HCT116 (cell line): ENCODE results near the gene PDE6C. TPM values are rescaled to one million over a fixed set of nuclear protein-coding genes. Genes with fewer than 3 reads are reported as not detected.

Source experiments
- ATAC-seq: fragments of 200-7000 bp; cut with Tn5 transposase; 2 replicates; pipeline ENCODE4 v1.9.1; 2020; ENCODE audit warnings: mild to moderate bottlenecking, moderate library complexity
- BruUV-seq: library from RNA; stranded (reverse); fragments of 400-500 nt; replicated peaks from 2 replicates; lab custom pipeline; 2021; lab: Mats Ljungman, UMichigan
- CTCF ChIA-PET: fragments of 300-600 bp; sonication (Branson Sonifier 250); formaldehyde crosslinking; loops from one replicate; lab custom pipeline; 2021; ENCODE audit warnings: antibody characterized with exemption; lab: Charles Lee
- POLR2A ChIA-PET: fragments of 300-600, 350-600 bp; sonication (Branson Sonifier 250); formaldehyde crosslinking; loops from one replicate; lab custom pipeline; 2021; ENCODE audit warnings: antibody characterized with exemption; lab: Charles Lee
- RAD21 ChIA-PET, 2 experiments: fragments of 300-600 bp; sonication (Branson Sonifier 250); formaldehyde crosslinking; loops; one replicate each; lab custom pipeline; 2023; ENCODE audit warnings: low total read pairs in 2 of 2; ENCODE audit not compliant: uncharacterized antibody in 2 of 2, unreplicated experiment in 2 of 2, low non-redundant PET in 1 of 2; lab: Charles Lee
- DNase-seq: peaks from one replicate; pipeline ENCODE4 v3.0.0-alpha.2; 2010; ENCODE audit warnings: low read depth, low spot score
- H2AFZ ChIP-seq: fragments of 200-600 bp; shearing (Covaris generic), sonication (generic); 2 replicates; pipeline ENCODE4 v1.6.1; 2017; ENCODE audit warnings: low read depth, mixed run types, mixed read lengths, antibody characterized with exemption, low read length; ENCODE audit not compliant: poor library complexity, severe bottlenecking
- H3K27ac ChIP-seq: 2 replicates; pipeline ENCODE4 v1.5.1; 2012; ENCODE audit warnings: low read depth, low read length
- H3K27me3 ChIP-seq: fragments of 200-600 bp; sonication (generic); 2 replicates; pipeline ENCODE4 v1.6.1; 2016; ENCODE audit warnings: mixed run types, low read length, mixed read lengths; ENCODE audit not compliant: insufficient read depth
- H3K36me3 ChIP-seq, 2 experiments: fragments of 200-500 bp in 1 of 2; fragments of 200-600 bp in 1 of 2; sonication (Bioruptor generic) in 1 of 2; sonication (generic) in 1 of 2; 2 replicates each; pipeline versions ENCODE4 v1.5.1 to v1.6.1; 2014 to 2016; ENCODE audit warnings: low read length in 2 of 2, inconsistent platforms in 1 of 2, mixed read lengths in 1 of 2, mixed run types in 1 of 2; ENCODE audit not compliant: insufficient read depth in 2 of 2, control insufficient read depth in 1 of 2
- H3K4me1 ChIP-seq, 2 experiments: fragments of 200-600 bp in 1 of 2; sonication (generic) in 1 of 2; 2 replicates each; pipeline versions ENCODE4 v1.5.1 to v1.6.1; 2012 to 2017; ENCODE audit warnings: low read length in 2 of 2, inconsistent platforms in 1 of 2, mild to moderate bottlenecking in 1 of 2, mixed read lengths in 1 of 2, mixed run types in 1 of 2, moderate library complexity in 1 of 2; ENCODE audit not compliant: insufficient read depth in 2 of 2, control insufficient read depth in 1 of 2
- H3K4me2 ChIP-seq: fragments of 200-600 bp; sonication (generic); 2 replicates; pipeline ENCODE4 v1.6.1; 2017; ENCODE audit warnings: mixed run types, low read length, mixed read lengths
- H3K4me3 ChIP-seq, 2 experiments: fragments of 200-600 bp in 1 of 2; sonication (generic) in 1 of 2; replicated peaks in 1 of 2; 2 replicates each; pipeline ENCODE4 v1.5.1; 2011 to 2016; ENCODE audit warnings: low read length in 2 of 2, control low read depth in 1 of 2, low read depth in 1 of 2, mild to moderate bottlenecking in 1 of 2, mixed read lengths in 1 of 2, mixed run types in 1 of 2
- H3K79me2 ChIP-seq: fragments of 200-600 bp; sonication (generic); 2 replicates; pipeline ENCODE4 v1.6.1; 2017; ENCODE audit warnings: mild to moderate bottlenecking, mixed run types, low read length, moderate library complexity, mixed read lengths; ENCODE audit not compliant: insufficient read depth
- H3K9ac ChIP-seq: fragments of 200-600 bp; sonication (generic); 2 replicates; pipeline ENCODE4 v1.6.1; 2016; ENCODE audit warnings: low read length, mixed read lengths
- H3K9me2 ChIP-seq: fragments of 200-600 bp; sonication (generic), shearing (Covaris generic); 2 replicates; pipeline ENCODE4 v1.6.1; 2017; ENCODE audit warnings: mixed run types, mild to moderate bottlenecking, moderate library complexity; ENCODE audit not compliant: insufficient read depth
- H3K9me3 ChIP-seq, 2 experiments: fragments of 200-500 bp in 1 of 2; fragments of 200-600 bp in 1 of 2; sonication (Bioruptor generic) in 1 of 2; sonication (generic) in 1 of 2; 2 replicates each; pipeline ENCODE4 v1.6.1; 2014 to 2017; ENCODE audit warnings: low read length in 2 of 2, mixed read lengths in 2 of 2, inconsistent platforms in 1 of 2, low read depth in 1 of 2, mild to moderate bottlenecking in 1 of 2, mixed run types in 1 of 2, moderate library complexity in 1 of 2; ENCODE audit not compliant: control insufficient read depth in 1 of 2, insufficient read depth in 1 of 2
- H4K20me1 ChIP-seq: fragments of 200-600 bp; sonication (generic), shearing (Covaris generic); 2 replicates; pipeline ENCODE4 v1.6.1; 2017; ENCODE audit warnings: mixed run types, mild to moderate bottlenecking, moderate library complexity; ENCODE audit not compliant: insufficient read depth
- CTCF ChIP-seq, 3 experiments: fragments of 200-600 bp in 1 of 3; sonication (generic) in 1 of 3; IDR thresholded peaks in 2 of 3; conservative IDR thresholded peaks in 1 of 3; 2 replicates each; pipeline ENCODE4 v1.5.1; 2012 to 2017; ENCODE audit warnings: low read depth in 2 of 3, low read length in 2 of 3, antibody characterized with exemption in 1 of 3, borderline replicate concordance in 1 of 3, control low read depth in 1 of 3, mild to moderate bottlenecking in 1 of 3, mixed read lengths in 1 of 3, mixed run types in 1 of 3, moderate library complexity in 1 of 3; ENCODE audit not compliant: insufficient read depth in 1 of 3
- ELF1 ChIP-seq: IDR thresholded peaks from 2 replicates; pipeline ENCODE4 v1.6.1; 2012; ENCODE audit warnings: low read depth, borderline replicate concordance
- JUND ChIP-seq: IDR thresholded peaks from 2 replicates; pipeline ENCODE4 v1.6.1; 2012
- MAX ChIP-seq: IDR thresholded peaks from 2 replicates; pipeline ENCODE4 v1.6.1; 2012
- POLR2AphosphoS5 ChIP-seq: IDR thresholded peaks from 2 replicates; pipeline ENCODE4 v1.6.1; 2011; ENCODE audit warnings: mild to moderate bottlenecking, low read depth, low read length, moderate library complexity
- REST ChIP-seq: IDR thresholded peaks from 2 replicates; pipeline ENCODE4 v1.6.1; 2012; ENCODE audit warnings: low read depth
- SIN3A ChIP-seq: IDR thresholded peaks from 2 replicates; pipeline ENCODE4 v1.6.1; 2012; ENCODE audit warnings: low read depth
- SRF ChIP-seq: IDR thresholded peaks from 2 replicates; pipeline ENCODE4 v1.6.1; 2012; ENCODE audit warnings: low read depth
- ZBTB33 ChIP-seq: IDR thresholded peaks from 2 replicates; pipeline ENCODE4 v1.6.1; 2011; ENCODE audit warnings: mild to moderate bottlenecking, low read length, moderate library complexity; ENCODE audit not compliant: insufficient replicate concordance; ENCODE audit errors: extremely low read depth
- intact Hi-C: fragments of 100-400 bp; cut with micrococcal nuclease; formaldehyde crosslinking; loops from 2 replicates; pipeline ENCODE4 v1.10.0; 2022
- total RNA-seq: library from RNA; stranded (reverse); gene quantifications from one replicate; pipeline ENCODE4 v1.2.1, GENCODE V29; 2021; ENCODE audit not compliant: unreplicated experiment

Gene PDE6C
- total RNA-seq, 1 experiment from 2014 or later = not detected

- H2AFZ ChIP-seq = no peak overlapping the region
- H3K9ac ChIP-seq = no peak overlapping the region
- DNase-seq = no peak
- no peak for ATAC-seq
- no peak overlapping the region for H3K4me3 ChIP-seq
- no peaks in the 10 kb centered on the region for H3K79me2 ChIP-seq
- intact Hi-C loops = no loop called here
- H3K27ac ChIP-seq = no peak overlapping the region
- no peaks in the 10 kb centered on the region for H3K27me3 ChIP-seq
- no peak for TF ChIP-seq ZBTB33
- TF ChIP-seq MAX = no peak
- no peak for TF ChIP-seq SIN3A
- TF ChIP-seq POLR2AphosphoS5 = no peak
- no peak for TF ChIP-seq ELF1
- no peak for TF ChIP-seq JUND
- TF ChIP-seq REST = no peak
- no peak for TF ChIP-seq CTCF (IDR thresholded peaks at IDR 0.05 in 2 of 3, conservative IDR thresholded peaks at IDR 0.05 in 1 of 3; ENCODE audit: borderline replicate concordance in 1 of 3, insufficient read depth in 1 of 3, low read depth in 2 of 3, low read length in 2 of 3)
- no peak for TF ChIP-seq SRF
- ChIA-PET CTCF (no interaction called here), POLR2A (no interaction called here), RAD21 (no interaction called here)
- H3K4me1 ChIP-seq = no peaks in the 10 kb centered on the region
- H4K20me1 ChIP-seq = no peaks in the 10 kb centered on the region
- no peaks in the 10 kb centered on the region for H3K9me3 ChIP-seq
- H3K4me2 ChIP-seq = no peak overlapping the region
- no peaks in the 10 kb centered on the region for H3K36me3 ChIP-seq
- no peaks in the 10 kb centered on the region for H3K9me2 ChIP-seq
- BruUV-seq = no TSS peak
These were observed 13.0 kb upstream of the PDE6C start for GRCh38 chr10:93599335-93599734.
